HepG2 (cell line): ENCODE data around the gene CAPN15. TPM values are rescaled to one million over a fixed set of nuclear protein-coding genes. Genes with fewer than 3 reads are reported as not detected.

Experiments used
- FOSL1 ChIP-seq: sonication (generic); formaldehyde crosslinking; IDR thresholded peaks from 2 replicates; pipeline ENCODE4 v1.9.0; 2021; ENCODE audit warnings: missing genetic modification reagents, borderline replicate concordance
- MATR3 ChIP-seq: sonication (generic); formaldehyde crosslinking; IDR thresholded peaks from 2 replicates; pipeline ENCODE4 v1.4.0; 2020; ENCODE audit warnings: missing genetic modification reagents
- RBM39 ChIP-seq: fragments of 200-400 bp; formaldehyde crosslinking; IDR thresholded peaks from one replicate; pipeline ENCODE4 v1.6.1; 2018; ENCODE audit warnings: antibody characterized with exemption, mild to moderate bottlenecking, low read depth, low read length; ENCODE audit not compliant: poor library complexity, severe bottlenecking
- ZNF10 ChIP-seq: sonication (generic); formaldehyde crosslinking; IDR thresholded peaks from 2 replicates; pipeline ENCODE4 v1.4.0; 2020; ENCODE audit warnings: mild to moderate bottlenecking, low read depth, missing genetic modification reagents, borderline replicate concordance
- ZNF317 ChIP-seq: sonication (generic); formaldehyde crosslinking; IDR thresholded peaks from 2 replicates; pipeline ENCODE4 v1.5.0; 2020; ENCODE audit warnings: mild to moderate bottlenecking, missing genetic modification reagents
- ZNF550 ChIP-seq: sonication (generic); formaldehyde crosslinking; IDR thresholded peaks from 2 replicates; pipeline ENCODE4 v1.4.0; 2020; ENCODE audit warnings: mild to moderate bottlenecking, missing genetic modification reagents, borderline replicate concordance
- ZNF766 ChIP-seq: sonication (generic); formaldehyde crosslinking; IDR thresholded peaks from 2 replicates; pipeline ENCODE4 v1.5.0; 2020; ENCODE audit warnings: missing genetic modification reagents, borderline replicate concordance
- polyA plus RNA-seq, 8 experiments: library from polyadenylated mRNA; depleted of rRNA in 3 of 8; stranded (reverse) in 7 of 8; unstranded in 1 of 8; fragments of >200 nt; fragmentation: Illumina TruSeq in 4 of 8; extraction: Trizol in 4 of 8; gene quantifications; 2 replicates each; pipeline versions ENCODE4 v1.2.1 to v1.2.3, GENCODE V29; 2011 to 2016; ENCODE audit warnings: low read depth in 4 of 8, missing spikeins in 1 of 8, mixed read lengths in 1 of 8; ENCODE audit not compliant: insufficient read depth in 1 of 8
- total RNA-seq, 5 experiments: library from RNA; depleted of rRNA; stranded (reverse); fragments of >200 nt; fragmentation: Illumina TruSeq; extraction: Trizol; gene quantifications; 2 replicates each; pipeline ENCODE4 v1.2.3, GENCODE V29; 2016; ENCODE audit warnings: low read depth in 1 of 5
- TF ChIP-seq, protein P1 (sequence below), 2 experiments: sonication (generic) in 1 of 2; formaldehyde crosslinking in 1 of 2; IDR thresholded peaks; 2 replicates each; pipeline versions ENCODE4 v1.6.1 to v1.9.0; 2014 to 2022; ENCODE audit warnings: antibody characterized with exemption in 1 of 2, borderline replicate concordance in 1 of 2, inconsistent platforms in 1 of 2, low read depth in 1 of 2, missing genetic modification reagents in 1 of 2
- TF ChIP-seq, protein P2 (sequence below): sonication (generic); formaldehyde crosslinking; IDR thresholded peaks from 2 replicates; pipeline ENCODE4 v1.8.0; 2022; ENCODE audit warnings: low read depth, missing genetic modification reagents
- TF ChIP-seq, protein P3 (sequence below): sonication (generic); formaldehyde crosslinking; IDR thresholded peaks from 2 replicates; pipeline ENCODE4 v1.4.0; 2020; ENCODE audit warnings: low read depth, mild to moderate bottlenecking, missing genetic modification reagents
- TF ChIP-seq, protein P4 (sequence below): sonication (generic); formaldehyde crosslinking; IDR thresholded peaks from 2 replicates; pipeline ENCODE4 v1.5.0; 2020; ENCODE audit warnings: missing genetic modification reagents
- TF ChIP-seq, protein P5 (sequence below): sonication (generic); formaldehyde crosslinking; IDR thresholded peaks from 2 replicates; pipeline ENCODE4 v1.4.0; 2020; ENCODE audit warnings: missing genetic modification reagents, mild to moderate bottlenecking, borderline replicate concordance
- TF ChIP-seq, protein P6 (sequence below): IDR thresholded peaks from 2 replicates; pipeline ENCODE4 v1.6.1; 2012; ENCODE audit warnings: inconsistent platforms

CAPN15 gene
- total and polyA plus RNA-seq, 2 of the 13 experiments (the other 11 are each of a cell fraction or from before 2014, with no cell fraction given) = 14.9 to 24.5 TPM

DNA sequence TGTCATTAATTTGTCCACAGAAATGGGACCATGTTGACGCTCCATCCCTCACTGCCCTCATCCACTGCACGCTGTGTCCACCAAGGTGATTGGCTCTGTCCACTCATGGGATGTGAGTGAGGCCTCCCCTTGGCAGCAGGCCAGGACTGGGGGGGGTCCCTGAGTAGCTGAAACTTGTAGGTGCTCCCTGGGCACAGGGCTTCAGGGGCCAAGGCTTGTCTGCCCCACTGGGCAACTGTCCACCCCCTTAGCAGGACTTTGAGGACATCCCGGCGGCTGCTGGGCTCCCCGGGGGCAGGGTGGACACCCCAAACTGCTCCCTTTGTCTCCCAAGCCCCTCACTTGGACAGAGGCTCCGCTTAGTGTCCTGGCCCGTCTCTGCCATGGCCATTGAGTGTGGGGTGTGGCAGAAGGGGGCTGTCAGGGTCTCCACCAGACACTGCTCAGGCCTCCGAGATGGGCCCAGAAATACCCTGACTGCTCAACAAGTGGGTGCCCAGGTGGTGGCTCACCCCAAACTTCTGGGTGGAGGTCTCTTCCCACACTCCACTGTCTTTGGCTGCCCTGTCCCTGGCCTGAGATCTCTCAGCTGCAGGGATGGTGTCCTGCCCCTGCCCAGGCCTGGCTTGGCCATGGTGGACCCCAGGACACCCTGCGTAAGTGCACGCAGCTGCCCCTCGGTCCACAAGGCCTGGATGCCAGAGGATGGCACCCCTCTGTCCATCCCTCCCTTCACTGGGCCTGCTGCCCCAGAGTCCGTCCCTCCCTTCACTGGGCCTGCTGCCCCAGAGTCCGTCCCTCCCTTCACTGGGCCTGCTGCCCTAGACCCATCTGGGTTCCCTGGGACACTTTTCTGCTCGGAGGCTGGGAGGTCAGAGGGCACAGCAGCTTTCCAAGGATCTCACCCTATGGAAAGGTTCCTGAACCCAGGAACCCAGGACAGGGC is 59.4 kb downstream of the CAPN15 start (continued):
- TF ChIP-seq, protein P1, sequence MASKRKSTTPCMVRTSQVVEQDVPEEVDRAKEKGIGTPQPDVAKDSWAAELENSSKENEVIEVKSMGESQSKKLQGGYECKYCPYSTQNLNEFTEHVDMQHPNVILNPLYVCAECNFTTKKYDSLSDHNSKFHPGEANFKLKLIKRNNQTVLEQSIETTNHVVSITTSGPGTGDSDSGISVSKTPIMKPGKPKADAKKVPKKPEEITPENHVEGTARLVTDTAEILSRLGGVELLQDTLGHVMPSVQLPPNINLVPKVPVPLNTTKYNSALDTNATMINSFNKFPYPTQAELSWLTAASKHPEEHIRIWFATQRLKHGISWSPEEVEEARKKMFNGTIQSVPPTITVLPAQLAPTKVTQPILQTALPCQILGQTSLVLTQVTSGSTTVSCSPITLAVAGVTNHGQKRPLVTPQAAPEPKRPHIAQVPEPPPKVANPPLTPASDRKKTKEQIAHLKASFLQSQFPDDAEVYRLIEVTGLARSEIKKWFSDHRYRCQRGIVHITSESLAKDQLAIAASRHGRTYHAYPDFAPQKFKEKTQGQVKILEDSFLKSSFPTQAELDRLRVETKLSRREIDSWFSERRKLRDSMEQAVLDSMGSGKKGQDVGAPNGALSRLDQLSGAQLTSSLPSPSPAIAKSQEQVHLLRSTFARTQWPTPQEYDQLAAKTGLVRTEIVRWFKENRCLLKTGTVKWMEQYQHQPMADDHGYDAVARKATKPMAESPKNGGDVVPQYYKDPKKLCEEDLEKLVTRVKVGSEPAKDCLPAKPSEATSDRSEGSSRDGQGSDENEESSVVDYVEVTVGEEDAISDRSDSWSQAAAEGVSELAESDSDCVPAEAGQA (IDR thresholded peaks at IDR 0.05; ENCODE audit: low read depth) = no peak
- TF ChIP-seq, protein P1 (CRISPR knock-in tag; IDR thresholded peaks at IDR 0.05; ENCODE audit: borderline replicate concordance) = no peak
- TF ChIP-seq, protein P2, sequence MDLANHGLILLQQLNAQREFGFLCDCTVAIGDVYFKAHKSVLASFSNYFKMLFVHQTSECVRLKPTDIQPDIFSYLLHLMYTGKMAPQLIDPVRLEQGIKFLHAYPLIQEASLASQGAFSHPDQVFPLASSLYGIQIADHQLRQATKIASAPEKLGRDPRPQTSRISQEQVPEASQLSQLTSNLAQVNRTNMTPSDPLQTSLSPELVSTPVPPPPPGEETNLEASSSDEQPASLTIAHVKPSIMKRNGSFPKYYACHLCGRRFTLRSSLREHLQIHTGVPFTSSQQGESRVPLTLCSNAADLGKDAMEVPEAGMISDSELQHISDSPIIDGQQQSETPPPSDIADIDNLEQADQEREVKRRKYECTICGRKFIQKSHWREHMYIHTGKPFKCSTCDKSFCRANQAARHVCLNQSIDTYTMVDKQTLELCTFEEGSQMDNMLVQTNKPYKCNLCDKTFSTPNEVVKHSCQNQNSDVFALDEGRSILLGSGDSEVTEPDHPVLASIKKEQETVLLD (CRISPR knock-in tag) = no peak
- TF ChIP-seq, protein P3, sequence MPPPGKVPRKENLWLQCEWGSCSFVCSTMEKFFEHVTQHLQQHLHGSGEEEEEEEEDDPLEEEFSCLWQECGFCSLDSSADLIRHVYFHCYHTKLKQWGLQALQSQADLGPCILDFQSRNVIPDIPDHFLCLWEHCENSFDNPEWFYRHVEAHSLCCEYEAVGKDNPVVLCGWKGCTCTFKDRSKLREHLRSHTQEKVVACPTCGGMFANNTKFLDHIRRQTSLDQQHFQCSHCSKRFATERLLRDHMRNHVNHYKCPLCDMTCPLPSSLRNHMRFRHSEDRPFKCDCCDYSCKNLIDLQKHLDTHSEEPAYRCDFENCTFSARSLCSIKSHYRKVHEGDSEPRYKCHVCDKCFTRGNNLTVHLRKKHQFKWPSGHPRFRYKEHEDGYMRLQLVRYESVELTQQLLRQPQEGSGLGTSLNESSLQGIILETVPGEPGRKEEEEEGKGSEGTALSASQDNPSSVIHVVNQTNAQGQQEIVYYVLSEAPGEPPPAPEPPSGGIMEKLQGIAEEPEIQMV (CRISPR knock-in tag) = no peak
- TF ChIP-seq ZNF766 (CRISPR knock-in tag) (no peak), ZNF317 (CRISPR knock-in tag) (no peak), MATR3 (CRISPR knock-in tag) (no peak), ZNF10 (CRISPR knock-in tag) (no peak), RBM39 (no peak), FOSL1 (CRISPR knock-in tag) (no peak), ZNF550 (CRISPR knock-in tag) (no peak)
- TF ChIP-seq, protein P4, sequence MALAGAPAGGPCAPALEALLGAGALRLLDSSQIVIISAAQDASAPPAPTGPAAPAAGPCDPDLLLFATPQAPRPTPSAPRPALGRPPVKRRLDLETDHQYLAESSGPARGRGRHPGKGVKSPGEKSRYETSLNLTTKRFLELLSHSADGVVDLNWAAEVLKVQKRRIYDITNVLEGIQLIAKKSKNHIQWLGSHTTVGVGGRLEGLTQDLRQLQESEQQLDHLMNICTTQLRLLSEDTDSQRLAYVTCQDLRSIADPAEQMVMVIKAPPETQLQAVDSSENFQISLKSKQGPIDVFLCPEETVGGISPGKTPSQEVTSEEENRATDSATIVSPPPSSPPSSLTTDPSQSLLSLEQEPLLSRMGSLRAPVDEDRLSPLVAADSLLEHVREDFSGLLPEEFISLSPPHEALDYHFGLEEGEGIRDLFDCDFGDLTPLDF (CRISPR knock-in tag) = no peak
- TF ChIP-seq, protein P5, sequence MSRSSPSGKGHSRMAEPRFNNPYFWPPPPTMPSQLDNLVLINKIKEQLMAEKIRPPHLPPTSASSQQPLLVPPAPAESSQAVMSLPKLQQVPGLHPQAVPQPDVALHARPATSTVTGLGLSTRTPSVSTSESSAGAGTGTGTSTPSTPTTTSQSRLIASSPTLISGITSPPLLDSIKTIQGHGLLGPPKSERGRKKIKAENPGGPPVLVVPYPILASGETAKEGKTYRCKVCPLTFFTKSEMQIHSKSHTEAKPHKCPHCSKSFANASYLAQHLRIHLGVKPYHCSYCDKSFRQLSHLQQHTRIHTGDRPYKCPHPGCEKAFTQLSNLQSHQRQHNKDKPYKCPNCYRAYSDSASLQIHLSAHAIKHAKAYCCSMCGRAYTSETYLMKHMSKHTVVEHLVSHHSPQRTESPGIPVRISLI (CRISPR knock-in tag) = no peak
- TF ChIP-seq, protein P6, sequence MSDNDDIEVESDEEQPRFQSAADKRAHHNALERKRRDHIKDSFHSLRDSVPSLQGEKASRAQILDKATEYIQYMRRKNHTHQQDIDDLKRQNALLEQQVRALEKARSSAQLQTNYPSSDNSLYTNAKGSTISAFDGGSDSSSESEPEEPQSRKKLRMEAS = no peak
